GM12864 (cell line): Measurements from ENCODE around the gene TMEM238L.

Experiments used
- DNase-seq: peaks from one replicate; pipeline ENCODE4 v3.0.0-alpha.2; 2011; ENCODE audit warnings: low read depth
- H3K4me3 ChIP-seq: 2 replicates; pipeline ENCODE4 v1.5.1; 2011; ENCODE audit warnings: mild to moderate bottlenecking, low read depth, low read length, control low read depth
- TF ChIP-seq, protein P1 (sequence below): IDR thresholded peaks from 2 replicates; pipeline ENCODE4 v1.5.1; 2011; ENCODE audit warnings: low read depth, mild to moderate bottlenecking, moderate library complexity, low read length, control low read depth, inconsistent platforms; ENCODE audit errors: missing control alignments

Gene TMEM238L

GRCh38 chr17:10797476-10798328, 6.2 kb downstream of the TMEM238L start:
- TF ChIP-seq, protein P1, sequence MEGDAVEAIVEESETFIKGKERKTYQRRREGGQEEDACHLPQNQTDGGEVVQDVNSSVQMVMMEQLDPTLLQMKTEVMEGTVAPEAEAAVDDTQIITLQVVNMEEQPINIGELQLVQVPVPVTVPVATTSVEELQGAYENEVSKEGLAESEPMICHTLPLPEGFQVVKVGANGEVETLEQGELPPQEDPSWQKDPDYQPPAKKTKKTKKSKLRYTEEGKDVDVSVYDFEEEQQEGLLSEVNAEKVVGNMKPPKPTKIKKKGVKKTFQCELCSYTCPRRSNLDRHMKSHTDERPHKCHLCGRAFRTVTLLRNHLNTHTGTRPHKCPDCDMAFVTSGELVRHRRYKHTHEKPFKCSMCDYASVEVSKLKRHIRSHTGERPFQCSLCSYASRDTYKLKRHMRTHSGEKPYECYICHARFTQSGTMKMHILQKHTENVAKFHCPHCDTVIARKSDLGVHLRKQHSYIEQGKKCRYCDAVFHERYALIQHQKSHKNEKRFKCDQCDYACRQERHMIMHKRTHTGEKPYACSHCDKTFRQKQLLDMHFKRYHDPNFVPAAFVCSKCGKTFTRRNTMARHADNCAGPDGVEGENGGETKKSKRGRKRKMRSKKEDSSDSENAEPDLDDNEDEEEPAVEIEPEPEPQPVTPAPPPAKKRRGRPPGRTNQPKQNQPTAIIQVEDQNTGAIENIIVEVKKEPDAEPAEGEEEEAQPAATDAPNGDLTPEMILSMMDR, result no peak
- H3K4me3 ChIP-seq, result no peak overlapping the region
- DNase-seq, result no peak

DNA sequence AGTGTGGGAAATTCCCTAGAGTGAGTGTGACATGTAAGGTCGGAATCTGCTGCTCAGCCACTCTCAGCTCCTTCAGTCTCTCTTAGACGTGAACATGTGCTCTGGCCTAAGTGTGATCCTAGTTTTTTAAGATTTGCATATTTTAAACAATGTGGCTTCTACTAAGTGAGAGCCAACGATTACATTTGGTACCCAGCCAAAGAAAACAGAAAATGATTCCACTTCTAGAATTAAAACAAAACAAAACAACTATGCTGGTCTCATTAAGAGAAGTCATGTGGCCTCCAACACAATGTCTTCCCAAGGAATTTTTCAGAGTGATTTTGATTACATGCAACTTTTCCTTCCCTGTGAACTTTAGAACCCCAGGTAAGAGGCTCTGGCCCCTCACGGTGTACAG, 10.1 kb downstream of the TMEM238L start:
- TF ChIP-seq, protein P1, result no peak
- no peak for DNase-seq
- no peak overlapping the region for H3K4me3 ChIP-seq

DNA sequence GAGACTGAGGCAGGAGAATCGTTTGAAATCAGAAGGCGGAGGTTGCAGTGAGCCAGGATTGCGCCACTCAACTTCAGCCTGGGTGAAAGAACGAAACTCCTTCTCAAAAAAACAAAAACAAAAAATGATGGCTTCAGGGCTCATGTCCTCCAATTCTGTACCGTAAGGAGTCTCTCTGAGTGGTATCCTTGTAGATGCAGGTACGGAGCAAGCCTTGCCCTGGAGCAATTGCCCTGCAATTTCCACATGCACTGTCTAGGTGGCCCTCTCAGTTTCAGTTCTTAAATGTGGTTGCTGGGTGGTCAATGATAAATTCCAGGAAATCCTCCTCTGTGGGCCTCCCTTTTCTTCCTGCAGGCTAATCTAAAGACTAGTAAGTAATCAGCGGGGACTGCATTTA, 10.6 kb downstream of the TMEM238L start:
- DNase-seq, result no peak
- TF ChIP-seq, protein P1, result no peak
- no peak overlapping the region for H3K4me3 ChIP-seq

- no peak overlapping the region for H3K4me3 ChIP-seq
- TF ChIP-seq, protein P1, result no peak
- DNase-seq, result no peak
Measured at GRCh38 chr17:10792151-10792550, 11.7 kb downstream of the TMEM238L start.

GRCh38 chr17:10790491-10791401, 13.2 kb downstream of the TMEM238L start:
- no peak overlapping the region for H3K4me3 ChIP-seq
- no peak for DNase-seq
- TF ChIP-seq, protein P1, result no peak

DNA sequence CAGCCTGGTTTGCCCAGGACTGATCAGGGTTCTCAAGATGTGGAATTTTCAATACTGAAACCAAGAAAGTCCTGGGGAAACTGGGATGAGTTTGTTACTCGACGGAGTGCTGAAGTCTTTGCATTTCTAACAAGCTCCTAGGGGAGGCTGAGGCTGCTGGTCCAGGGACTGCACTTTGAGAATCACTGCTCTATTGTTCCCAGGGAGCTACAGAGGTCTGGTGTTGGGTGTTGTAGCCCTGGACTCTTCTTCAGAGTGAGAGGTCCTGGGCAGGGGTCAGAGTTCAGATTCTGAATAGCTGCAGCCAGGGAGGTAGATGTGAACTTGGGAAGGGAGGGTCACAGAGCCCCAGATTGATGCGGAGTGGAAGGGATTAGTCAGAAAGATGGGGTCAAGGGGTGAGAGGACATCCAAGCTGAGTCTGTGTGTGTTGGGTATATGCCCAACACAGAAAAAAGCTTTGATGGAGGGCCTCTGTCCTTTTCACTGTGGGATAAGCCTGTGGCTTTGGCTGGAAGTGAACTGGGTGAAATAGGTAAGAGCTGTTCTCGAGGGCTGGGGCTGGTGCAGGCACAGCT, 14.1 kb downstream of the TMEM238L start:
- TF ChIP-seq, protein P1, result no peak
- H3K4me3 ChIP-seq, result no peak overlapping the region
- DNase-seq, result no peak
